ENCODE measurements around the gene PRND.
"Not testable (repeated sequence)": the region's sequence is repeated elsewhere in the genome, so short reads cannot be mapped to it uniquely, and the experiment has no call there.

PRND gene

DNA sequence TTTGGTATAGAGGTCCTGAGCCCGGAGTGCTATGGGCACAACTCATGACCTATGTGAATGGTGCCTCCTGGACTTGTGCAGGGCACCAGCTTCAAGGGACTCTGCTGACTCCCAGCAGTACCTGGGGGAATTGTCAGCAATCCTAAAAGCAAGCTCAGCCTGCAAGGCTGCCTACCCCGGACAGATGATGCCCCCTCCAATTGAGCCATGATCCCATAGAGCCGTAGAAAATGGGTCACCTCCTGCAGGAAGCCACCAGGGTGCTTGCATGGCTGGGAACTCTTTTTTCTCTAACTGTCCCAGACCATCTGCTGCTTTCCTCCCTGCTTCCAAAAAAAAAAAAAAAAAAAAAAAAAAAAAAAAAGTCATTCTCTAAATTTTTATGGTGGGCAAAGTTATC lies 12.9 kb upstream of the PRND start:
- DNase-seq (ENCODE audit: low spot score) = no peak

DNA sequence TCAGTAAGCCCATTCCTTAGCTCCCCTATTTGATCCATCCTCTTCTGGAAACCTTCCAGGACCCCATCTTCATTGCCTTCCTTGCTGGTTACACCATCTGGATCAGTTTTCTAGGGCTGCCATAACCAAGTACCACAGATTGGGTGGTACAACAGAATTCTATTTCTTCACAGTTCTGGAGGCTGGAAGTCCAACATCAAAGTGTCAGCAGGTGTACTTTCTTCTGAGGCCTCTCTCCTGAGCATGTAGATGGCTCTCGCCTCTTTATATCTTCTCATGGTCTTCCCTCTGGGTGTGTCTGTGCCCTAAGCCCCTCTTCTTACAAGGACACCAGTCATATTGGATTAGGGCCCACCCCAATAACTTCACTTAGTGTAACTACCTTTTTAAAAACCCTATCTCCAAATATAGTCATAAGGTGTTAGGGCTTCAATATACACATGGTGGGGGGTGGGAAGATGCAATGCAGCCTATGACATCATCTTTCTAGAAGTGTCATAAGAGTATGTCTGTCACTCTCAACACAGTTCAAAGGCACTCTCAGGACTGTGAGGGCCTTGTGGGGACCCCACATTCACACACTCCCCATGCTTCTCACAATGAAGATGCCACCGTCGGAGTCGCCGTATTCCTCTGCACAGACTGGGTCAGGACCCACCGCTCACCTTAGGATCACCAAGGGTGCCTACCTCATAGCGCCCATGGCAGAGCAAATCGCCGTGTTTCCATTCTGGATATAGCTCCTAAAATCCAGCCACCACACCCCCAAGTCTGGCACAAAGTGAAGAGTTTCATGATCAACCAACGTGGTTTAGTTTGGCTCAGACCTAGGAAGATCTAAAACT lies 12.2 kb upstream of the PRND start:
- no peak for DNase-seq (ENCODE audit: low spot score)

DNA sequence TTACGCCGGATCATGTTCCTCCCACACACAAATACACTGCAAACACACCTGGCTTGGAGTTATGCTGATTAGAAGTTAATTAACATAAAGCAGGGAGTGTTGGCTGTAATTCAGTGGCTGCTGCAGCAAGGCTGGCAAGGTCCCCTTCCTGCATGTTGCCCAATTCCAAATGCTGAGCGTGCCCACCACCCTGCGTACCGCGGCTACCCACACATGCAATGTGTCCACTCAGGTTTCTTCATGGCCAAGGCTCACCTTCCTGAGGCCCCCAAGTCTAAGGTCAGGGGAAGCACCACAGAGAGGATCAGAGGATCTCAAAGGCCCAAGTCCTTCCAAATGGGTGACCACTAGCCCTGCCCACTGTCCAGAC lies 11.6 kb upstream of the PRND start:
- DNase-seq (ENCODE audit: low spot score) = no peak

DNA sequence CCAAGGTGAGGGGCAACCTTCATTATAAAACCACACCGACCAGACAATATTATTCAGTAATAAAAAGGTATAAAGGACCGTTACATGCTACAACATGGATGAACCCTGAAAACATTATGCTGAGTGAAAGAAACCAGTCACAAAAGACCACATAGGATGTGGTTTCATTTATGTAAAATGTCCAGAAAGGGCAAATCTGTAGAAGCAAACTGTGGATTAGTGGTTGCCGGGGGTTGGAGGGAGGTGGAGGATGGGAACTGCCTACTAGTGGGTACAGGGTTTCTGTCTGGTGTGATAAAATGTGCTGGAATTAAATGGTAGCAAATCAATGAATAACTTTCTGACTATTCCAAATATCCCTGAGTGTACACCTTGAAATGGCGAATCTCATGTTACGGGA lies 10.2 kb upstream of the PRND start:
- no peak for DNase-seq (ENCODE audit: low spot score)

DNA sequence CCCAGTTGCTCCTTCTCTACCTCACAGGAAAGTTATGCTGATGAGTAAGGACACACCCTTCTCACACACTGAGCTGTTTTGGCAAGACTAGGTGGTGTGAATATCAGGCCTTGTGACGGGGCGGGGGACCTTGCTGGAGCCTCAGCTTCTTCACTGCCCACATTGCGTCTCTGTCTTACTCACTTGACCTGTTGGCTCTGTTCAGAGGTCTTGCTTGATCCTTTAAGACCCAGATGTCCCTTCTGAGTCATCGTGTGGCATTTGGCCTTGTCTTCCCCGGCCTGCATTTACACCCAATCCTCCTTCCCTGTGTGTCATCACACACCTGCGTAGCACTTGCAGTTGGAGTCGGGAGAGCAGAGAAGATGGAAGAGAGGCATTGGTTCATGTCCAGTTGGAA lies 8.3 kb upstream of the PRND start:
- DNase-seq (ENCODE audit: low spot score) = no peak

DNA sequence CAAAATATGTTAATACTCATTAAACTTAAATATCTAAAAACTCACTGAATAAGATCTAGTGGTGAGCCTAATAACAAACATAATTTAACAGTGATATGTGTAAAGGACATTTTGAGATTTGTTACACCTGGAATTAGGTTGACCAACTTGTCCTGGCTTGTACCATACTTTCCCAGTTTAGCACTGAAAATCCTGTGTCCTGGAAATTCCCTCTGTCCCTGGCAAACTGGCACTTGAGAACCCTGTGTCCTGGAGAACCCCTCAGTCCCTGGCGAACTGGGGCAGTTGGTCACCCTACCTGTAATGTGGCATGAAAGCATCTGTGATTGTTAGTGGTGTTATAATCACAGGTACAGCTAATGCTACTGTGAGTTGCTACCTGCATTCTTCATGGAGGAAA lies 6.9 kb upstream of the PRND start:
- no peak for DNase-seq (ENCODE audit: low spot score)

DNA sequence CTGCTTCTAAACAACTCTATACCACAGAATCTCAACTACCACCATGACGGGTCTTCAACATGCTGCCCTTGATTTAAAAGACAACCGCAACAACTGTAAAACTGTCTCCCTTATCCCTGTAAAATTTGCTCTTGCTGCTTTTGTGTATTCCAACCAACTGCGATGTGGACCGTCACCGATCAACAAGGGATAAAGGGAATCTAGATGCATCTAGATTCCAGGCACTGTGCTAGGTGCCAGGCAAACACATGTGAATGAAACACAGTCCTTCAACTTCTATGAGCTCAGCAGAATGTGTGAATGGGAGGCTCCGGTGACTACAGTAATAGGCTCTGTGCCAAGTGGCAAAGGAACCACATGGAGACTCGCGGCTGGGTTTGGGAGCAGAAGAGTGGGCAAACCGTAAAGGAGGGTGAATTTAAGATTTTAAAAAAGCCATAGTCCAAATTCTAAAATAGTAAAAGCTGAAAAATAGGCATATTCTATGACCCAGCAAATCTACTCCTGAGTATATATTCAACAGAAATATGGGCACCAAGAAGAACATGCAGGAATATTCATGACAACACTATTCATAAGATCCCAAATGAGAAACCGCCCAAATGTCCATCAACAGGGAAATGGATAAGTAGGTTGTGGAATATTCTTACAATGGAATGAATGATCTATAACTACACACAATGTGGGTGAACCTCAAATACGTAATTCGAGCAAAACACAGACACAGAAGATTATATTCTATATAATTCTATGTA lies 3.7 kb upstream of the PRND start:
- DNase-seq (ENCODE audit: low spot score) = no peak

DNA sequence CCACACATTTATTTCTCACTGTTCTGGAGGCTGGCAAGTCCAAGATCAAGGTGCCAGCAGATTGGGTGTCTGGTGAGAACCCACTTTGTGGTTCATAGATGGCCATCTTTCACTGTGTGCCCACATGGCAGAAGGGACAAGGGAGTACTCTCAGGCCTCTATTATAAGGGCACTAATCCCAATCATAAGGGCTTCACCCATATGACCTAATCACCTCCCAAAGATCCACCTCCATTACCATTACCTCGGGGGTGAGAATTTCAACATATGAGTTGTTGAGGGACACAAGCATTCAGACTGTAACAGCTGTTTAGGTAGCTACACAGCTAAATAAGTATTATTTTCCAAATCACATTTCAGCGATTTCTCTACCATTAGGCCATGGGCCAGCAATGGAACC lies 2.5 kb upstream of the PRND start:
- no peak for DNase-seq (ENCODE audit: low spot score)

DNA sequence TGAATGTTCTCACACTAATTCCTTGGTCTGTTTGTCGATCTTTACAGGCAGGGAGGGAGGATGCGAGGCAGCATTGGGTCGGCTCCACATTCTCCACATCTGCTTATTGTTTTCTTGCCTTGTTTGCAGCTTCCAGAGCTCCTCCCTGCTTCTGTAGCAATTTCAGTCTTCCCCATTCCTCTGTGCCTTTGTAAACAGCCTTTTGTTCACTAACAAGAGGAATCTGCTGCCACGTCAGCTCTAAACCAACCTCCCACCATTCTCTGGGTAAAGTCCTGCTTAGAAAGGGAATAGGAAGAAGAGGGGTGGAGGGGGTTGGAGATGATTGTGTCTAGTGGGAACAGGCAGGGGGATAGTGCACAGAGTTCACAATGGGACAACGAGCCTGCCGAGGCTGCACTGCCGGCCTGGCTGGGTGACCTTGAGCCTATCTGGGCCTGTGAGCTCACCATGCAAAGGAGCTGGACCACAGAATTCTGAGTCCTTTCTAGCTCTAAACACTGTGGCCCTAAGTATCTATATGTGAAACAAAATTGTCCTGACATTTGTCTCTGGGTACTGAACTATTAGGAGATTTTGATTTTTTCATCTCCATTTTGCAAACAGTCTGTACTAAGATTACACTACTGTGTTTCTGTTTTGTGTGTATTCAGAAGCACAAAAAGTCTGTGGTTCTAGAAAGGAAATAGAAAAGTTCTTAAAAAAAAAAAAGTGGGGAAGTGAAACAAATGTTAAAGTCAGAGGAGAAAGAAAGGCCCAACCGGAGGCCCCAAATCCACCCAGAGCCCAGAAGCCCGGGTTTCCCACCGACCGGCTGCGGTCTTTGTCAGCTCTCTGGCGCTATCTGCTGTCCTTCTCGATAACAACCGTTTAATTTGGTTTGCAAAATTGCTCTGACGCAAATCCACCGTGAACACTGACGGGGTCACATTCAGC lies 1.4 kb upstream of the PRND start:
- DNase-seq (ENCODE audit: low spot score) = peak; percentile 79

DNA sequence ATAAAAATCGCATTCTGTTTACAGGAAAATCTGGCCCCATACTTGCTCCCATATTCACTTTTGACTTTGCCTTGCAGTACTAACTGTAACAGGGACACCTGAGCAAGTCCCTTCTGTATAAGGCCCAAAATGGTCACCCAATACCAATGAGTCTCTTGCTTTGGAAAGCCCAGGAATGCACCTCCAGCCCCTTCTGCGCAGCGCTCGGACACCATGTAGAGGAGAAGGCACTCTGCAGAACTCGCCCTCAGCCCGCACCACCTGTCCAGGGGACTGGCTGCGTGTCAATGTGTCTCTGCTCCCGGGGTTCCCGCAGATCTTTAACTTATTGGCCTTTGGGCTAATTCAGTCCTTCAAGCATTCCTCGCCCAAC lies 746 bp upstream of the PRND start:
- no peak for DNase-seq (ENCODE audit: low spot score)

DNA sequence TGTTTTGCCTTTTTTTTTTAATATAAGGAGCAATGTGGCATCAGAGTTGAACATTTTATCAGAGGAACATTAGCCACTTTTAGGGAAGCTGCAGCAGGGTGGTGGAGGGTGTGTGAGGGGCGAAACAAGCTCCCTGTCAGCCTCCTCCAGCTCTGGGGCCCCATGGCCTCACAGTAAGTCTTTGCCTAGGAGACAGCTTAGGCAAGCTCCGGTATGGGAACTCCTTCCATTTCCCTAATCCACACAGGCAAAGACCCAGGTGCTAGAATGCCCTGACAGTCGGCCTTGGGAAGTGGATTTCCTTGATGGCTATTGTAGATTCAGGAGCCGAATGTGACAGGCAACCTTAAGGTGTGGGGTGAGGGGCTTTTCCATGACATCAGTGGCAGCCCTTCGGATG lies 862 bp downstream of the PRND start:
- DNase-seq (ENCODE audit: low spot score) = no peak

DNA sequence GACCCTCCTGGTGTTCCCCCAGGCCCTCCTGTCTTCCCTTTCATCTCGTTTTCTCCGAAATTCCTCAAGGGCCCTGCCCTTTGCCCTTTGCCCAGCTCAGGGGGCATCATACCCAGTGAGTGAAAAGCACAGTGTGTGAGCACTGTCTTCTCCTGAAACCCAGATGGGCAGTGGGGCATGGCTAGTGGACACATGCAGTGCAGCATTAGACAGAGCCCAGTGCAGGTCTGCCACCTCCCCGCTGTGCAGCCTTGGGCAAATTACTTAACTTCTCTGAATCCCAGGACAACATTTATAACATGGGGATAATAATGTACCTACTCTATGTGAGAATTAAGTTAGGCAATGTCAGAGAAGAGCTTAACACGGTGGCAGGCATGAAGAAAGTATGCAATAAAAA lies 1.3 kb downstream of the PRND start:
- no peak for DNase-seq (ENCODE audit: low spot score)

DNA sequence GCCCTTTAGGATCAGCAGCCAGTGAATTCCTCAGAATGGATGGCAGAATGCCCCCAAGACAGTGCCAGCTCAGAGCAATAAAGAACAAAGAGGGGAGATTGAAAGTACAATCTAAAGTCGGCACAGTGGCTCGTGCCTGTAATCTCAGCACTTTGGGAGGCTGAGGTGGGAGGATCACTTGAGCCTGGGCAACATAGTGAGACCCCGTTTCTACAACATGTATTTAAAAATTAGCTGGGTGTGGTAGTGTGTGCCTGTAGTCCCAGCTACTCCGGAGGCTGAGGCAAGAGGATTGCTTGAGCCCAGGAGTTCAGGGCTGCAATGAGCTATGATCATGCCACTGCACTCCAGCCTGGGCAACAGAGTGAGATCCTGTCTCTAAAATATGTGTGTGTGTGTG lies 1.8 kb downstream of the PRND start:
- not testable (repeated sequence) for DNase-seq (ENCODE audit: low spot score)

DNA sequence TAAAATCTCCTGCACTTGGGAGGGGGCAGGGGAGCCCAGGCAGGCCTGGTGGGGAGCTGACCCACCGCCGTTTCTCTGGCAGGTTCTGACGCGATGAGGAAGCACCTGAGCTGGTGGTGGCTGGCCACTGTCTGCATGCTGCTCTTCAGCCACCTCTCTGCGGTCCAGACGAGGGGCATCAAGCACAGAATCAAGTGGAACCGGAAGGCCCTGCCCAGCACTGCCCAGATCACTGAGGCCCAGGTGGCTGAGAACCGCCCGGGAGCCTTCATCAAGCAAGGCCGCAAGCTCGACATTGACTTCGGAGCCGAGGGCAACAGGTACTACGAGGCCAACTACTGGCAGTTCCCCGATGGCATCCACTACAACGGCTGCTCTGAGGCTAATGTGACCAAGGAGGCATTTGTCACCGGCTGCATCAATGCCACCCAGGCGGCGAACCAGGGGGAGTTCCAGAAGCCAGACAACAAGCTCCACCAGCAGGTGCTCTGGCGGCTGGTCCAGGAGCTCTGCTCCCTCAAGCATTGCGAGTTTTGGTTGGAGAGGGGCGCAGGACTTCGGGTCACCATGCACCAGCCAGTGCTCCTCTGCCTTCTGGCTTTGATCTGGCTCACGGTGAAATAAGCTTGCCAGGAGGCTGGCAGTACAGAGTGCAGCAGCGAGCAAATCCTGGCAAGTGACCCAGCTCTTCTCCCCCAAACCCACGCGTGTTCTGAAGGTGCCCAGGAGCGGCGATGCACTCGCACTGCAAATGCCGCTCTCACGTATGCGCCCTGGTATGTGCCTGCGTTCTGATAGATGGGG lies 3.0 kb downstream of the PRND start:
- no peak for DNase-seq (ENCODE audit: low spot score)

DNA sequence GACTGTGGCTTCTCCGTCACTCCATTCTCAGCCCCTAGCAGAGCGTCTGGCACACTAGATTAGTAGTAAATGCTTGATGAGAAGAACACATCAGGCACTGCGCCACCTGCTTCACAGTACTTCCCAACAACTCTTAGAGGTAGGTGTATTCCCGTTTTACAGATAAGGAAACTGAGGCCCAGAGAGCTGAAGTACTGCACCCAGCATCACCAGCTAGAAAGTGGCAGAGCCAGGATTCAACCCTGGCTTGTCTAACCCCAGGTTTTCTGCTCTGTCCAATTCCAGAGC lies 3.5 kb downstream of the PRND start:
- DNase-seq (ENCODE audit: low spot score) = no peak

DNA sequence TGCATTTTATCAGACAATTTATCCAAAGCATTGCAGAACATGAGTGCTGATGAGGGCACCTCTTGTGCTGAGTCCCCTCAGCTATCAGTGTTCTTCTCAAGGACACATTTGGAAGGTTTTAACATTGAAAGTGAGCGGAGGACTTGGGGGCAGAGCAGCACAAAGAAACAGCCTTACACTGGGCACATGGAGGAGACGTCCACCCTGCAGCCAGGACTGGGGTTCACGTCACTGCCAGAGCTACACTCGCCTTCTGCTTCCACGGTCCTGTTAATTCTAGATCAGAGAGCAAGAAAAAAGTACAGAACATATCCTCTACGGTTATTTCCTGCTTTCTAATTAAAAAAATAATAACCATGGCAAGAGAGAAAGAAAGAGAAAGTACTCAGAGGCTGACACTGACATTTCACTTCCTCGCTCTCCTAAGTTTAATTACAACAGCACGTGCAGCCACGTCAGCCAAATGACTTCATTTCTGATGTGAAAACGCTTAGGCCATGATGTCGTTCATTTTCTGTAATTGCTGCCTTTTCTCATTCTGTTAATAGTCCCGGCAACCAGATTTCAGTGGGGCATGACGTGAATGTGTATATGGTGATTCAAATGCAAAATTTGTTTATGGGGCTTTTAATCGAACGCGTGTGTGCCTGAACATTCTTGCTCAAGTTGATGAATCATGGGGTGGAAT lies 5.1 kb downstream of the PRND start:
- DNase-seq (ENCODE audit: low spot score) = no peak

DNA sequence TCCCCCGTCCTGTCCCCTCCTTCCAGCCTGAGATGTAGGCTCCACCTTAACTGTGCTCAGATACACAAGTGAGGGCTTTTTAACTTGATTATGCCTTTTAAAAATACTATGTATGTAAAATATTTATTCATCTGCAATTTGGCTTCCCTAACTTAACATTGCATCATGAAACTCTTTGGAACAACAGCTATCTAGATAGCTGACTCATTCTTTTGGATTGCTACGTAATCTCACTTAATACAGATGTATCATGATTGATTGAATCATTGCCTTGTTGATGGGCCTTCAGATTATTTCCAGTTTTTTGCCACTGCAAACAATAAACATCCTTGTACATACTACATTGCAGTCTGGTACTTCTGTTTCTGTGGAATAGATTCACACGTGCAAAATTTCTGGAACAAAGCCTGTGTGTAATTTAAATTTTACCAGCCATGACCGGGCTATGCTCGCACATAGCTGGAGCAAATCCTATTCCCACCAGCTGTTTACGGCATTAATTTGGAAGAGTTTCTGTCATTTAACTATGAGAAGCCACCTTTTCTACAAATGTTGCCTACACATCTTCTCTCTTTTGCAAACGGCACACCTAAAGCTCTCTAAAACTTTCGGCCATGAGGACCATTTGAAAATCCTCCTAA lies 6.5 kb downstream of the PRND start:
- no peak for DNase-seq (ENCODE audit: low spot score)

DNA sequence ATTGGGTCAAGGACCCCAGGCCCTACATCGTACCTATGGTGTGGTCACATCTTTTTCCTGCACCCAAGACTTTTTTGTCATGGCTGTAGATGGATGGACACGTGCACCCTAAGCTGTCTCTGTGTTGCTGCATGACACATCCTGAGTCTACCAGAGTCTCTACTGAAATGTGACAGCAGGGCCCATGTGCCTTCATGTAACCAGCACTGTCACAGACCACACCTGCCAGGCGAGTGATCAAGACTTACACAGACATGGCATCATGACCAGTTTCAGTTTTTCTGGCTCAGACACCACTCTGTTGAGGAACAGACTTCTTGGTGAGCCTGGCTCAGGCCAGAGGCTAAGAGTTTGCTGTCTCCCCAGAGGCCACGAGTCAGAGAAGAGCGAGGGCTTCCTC lies 7.6 kb downstream of the PRND start:
- no peak for DNase-seq (ENCODE audit: low spot score)

DNA sequence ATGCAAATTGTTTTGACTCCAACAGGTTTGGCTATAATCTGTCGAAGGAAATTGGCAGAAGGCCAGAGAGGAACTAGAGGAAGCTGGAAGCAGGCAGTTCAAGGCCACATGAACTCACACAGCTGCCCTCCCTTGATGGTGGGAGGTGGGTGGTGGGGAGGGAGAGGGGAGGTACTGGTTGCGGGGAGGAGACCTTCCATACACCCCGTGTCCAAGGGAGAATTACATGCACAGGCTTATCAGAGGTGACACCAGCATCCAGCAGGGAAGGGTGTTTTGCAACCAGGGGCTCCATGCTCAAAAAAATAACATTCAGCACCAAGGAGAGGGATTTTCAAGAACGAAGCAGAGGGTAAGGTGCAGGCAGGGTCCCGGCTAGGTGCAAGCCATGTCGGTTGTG lies 9.1 kb downstream of the PRND start:
- no peak for DNase-seq (ENCODE audit: low spot score)

DNA sequence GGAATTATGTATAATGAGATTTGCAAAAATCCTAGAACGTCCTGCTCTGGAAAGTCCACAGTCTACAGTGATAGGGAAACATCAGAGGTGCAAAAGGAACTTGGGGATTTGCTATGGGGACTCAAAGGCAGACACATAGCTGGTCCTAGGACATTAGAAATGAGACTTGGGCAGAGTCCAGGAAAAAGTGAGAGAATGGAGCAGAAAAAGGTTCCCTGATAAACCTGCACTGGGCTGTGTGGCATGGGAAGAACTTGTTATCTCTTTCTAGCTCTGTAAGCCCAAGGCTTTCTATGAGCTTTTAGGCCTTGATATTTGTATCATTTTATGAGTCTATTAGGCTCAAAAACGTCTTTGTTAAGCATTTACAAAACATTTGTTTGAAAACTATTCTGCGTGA lies 15.2 kb downstream of the PRND start:
- DNase-seq (ENCODE audit: low spot score) = no peak
